Left forelimb (tissue), 1 donor: ENCODE results near the gene ANP32B.
"Not testable (repeated sequence)": the region's sequence is repeated elsewhere in the genome, so short reads cannot be mapped to it uniquely, and the experiment has no call there.

Experiments
- DNase-seq: peaks from one replicate; pipeline ENCODE4 v3.0.0-alpha.2; 2018; ENCODE audit warnings: low spot score

The ANP32B gene

GRCh38 chr9:97993000-97993399, 9.9 kb downstream of the ANP32B start:
- DNase-seq: no peak

- no peak for DNase-seq
These were observed 11.6 kb downstream of the ANP32B start for GRCh38 chr9:97994703-97995102.

- DNase-seq: not testable (repeated sequence)
These were observed 13.5 kb downstream of the ANP32B start for GRCh38 chr9:97996676-97997075.

DNA sequence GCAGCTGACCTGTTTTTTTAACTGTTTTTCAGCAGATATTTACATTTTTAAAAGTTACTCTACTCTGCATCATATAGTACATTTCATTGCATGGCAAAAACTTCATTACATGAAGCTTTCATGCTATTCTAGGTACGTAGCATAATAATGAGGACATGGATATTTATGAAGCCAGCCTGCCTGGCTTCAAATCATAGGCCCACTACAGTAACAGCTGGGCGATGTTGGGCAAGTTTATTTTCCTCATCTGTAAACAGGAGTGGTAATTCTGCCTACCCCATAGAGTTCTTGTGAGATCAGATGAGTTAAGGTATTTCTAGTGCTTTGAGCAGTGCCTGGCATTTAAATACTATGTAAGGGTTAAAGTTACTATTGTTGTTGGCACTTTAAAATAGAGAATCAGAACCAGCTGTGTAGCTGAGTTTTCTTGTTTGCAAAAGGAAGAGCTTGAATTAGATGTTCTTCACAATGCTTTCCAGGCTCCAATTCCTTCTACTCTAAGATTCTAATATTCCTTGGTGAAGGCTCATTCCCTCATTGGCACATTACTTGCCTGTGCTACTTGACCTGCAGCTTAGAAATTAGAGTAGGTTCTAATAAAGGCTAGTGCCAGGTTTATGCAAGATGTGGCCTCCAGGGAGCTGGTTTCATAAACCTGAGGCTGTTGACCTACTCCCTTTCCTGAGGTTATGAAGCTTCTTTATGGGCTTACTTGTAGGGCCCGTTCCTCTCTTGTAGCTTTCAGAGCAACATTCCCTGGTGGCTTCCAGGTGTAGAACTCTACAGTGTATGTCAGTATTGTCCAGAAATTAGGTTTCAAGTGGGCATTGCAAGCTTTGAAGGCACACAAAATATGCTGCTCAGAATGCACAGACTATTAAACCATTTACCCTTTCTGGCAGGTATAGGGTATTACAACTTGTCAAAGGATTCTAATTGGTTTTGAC, 14.5 kb downstream of the ANP32B start:
- no peak for DNase-seq

DNA sequence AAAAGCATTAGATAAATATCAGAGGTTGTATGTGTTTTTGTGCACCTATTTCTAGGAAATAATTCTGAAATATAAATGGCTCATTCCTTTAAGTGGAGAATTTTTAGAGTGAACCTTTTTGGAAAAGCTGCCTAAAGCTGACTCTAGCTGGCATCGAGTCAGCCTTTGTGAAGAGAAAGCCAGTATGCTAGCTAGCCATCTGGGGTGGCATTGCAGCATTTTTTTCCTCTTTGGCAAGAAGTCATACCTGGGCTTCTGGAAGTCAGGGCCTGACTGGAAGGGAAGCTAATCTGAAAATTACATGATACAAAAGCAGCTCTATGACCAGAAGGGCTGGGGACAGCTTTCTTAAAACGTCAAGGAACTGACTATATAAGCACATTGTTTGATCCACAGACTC, 19.7 kb downstream of the ANP32B start:
- DNase-seq: no peak

DNA sequence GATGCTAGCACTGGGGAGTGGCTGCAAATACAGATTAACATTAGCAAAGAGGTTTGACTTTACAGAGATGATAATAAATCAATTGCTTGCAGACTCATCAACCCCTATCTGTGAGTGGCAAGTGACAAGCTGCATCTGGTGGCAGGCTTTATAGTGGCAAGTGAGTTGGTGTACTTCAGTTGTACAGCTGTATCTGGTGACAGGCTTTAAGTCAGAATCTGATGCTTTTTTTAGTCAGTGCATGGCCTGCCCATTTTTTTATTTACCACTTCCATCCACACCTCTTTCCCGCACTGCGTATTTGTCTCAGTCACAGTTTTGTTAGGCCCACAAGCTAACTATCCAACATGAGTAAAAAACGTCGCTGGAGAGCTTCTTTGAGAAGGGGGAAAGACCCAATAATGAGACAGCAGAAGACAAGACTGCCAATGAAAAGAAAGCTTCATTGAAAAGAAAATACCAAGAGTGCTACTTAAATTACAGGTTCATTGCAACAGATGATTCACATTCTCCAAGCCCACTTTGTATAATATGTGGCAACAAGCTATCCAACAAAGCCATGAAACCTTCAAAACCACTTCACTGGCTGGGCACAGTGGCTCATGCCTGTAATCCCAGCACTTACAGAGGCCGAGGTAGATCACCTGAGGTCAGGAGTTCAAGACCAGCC, 23.1 kb downstream of the ANP32B start:
- no peak for DNase-seq

DNA sequence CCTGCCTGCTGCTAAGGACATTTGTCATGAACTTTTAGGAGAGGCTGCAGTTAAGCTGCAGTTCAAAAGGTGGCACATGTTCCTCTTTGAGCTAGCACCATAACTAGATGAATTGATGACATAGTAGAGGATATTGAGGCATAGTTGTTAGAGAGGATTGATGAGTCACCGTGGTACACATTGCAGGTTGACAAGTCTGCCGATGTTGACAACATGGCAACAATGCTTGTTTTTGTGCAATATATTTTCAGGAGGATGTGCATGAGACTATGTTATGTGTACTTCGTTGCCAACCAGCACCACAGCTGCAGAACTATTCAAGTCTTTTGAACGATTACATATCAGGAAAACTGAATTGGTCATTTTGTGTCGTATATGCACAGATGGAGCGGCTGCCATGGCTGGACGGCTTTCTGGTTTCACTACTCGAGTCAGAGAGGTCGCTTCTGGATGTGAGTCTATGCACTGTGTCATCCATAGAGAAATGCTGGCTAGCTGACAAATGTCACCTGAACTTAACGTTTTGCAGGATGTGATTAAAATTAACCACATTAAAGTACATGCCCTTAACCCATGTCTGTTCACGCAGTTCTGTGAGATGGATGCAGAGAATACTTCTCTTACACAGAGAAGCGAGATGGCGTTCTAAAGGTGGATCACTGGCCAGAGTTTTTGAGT, 24.2 kb downstream of the ANP32B start:
- no peak for DNase-seq

GRCh38 chr9:98008764-98009163, 25.6 kb downstream of the ANP32B start:
- no peak for DNase-seq

DNA sequence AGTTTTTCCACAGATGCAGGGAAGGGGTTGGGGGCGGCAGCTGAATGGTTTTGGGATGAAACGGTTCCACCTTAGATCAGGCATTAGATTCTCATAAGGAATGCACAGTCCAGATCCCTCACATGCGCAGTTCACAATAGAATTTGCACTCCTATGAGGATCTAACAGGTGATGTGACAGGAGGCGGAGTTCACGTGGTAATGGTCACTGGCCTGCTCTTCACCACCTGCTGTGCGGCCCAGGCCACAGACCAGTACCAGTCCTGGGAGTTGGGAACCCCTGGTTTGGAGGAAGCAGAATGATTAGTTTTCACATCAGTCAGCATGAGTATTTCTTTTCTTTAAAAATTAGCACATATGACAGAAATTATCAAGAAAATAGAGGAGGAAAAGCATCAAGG, 26.3 kb downstream of the ANP32B start:
- no peak for DNase-seq

DNA sequence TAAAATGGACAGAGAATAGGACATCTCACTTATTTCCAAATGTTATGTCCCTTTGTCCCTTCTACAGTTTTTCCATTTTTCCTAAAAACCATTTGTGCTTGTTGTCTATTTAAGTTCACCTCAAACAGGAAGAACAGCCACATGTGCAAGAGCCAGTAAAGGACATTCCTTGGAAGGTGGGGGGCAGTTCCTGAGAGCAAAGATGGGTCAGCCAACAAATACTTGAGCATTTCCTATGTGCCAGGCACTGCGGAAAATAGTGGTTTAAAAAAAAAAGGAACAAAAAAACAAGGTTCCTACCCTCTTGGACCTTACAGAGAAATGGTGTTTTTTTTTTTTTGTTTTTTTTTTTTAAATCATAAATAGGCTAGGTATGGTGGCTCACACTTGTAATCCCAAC, 26.8 kb downstream of the ANP32B start:
- DNase-seq: no peak

GRCh38 chr9:98010445-98010844, 27.3 kb downstream of the ANP32B start:
- no peak for DNase-seq

DNA sequence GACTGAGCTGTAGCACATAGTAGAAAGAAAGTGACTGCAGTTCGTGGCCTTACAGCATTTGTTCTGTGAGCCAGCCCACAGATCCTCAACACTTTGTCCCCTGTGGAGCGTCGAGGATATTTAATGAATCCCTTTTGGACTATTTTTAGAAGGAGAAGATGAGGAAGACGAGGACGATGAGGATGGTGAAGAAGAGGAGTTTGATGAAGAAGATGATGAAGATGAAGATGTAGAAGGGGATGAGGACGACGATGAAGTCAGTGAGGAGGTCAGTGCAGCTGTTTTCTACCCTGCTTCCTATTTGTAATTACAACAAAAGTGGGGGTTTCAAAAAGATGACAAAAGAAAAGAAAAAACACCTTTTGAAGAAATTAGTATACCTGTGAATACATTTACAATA, 28.0 kb downstream of the ANP32B start:
- DNase-seq: no peak

- no peak for DNase-seq
These were observed 33.1 kb downstream of the ANP32B start for GRCh38 chr9:98016137-98016680.

- no peak for DNase-seq
These were observed 34.2 kb downstream of the ANP32B start for GRCh38 chr9:98017306-98017705.

DNA sequence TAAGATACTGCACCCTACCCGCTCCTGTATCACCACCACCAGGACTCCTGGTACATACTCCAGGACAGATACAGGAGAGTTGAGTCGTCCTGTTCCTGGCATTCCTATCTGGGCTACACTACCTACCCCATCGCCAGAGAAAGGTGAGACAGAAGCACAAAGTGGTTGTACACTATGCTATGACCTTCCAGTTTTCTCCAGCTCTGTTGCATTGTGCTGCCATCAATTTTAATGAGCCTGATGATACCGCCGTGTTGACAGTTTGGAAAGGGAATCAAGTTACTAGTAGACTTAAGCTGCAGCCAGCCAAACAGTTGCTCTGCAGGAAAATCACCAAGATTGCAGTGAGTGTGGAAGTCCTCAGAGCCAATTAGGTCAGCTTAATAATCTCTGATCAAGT, 35.2 kb downstream of the ANP32B start:
- no peak for DNase-seq

GRCh38 chr9:98019098-98019497, 36.0 kb downstream of the ANP32B start:
- DNase-seq: no peak

DNA sequence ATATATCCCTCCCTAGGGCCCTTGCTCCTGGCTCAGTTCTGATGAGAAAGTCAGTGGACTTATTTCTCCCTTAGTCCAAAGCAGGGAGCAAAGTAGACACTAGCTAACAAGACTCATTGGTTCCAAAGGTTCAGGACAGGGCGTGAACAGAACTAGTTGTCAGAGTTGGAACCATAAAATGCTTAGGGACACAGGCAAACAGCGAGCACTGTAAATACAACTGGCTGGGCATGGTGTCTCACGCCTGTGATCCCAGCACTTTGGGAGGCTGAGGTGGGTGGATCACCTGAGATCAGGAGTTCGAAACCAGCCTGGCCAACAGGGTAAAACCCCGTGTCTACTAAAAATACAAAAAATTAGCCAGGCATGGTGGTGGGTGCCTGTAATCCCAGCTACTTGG, 36.7 kb downstream of the ANP32B start:
- not testable (repeated sequence) for DNase-seq

GRCh38 chr9:98020476-98021145, 37.5 kb downstream of the ANP32B start:
- no peak for DNase-seq

- no peak for DNase-seq
These were observed 38.3 kb downstream of the ANP32B start for GRCh38 chr9:98021306-98022040.

DNA sequence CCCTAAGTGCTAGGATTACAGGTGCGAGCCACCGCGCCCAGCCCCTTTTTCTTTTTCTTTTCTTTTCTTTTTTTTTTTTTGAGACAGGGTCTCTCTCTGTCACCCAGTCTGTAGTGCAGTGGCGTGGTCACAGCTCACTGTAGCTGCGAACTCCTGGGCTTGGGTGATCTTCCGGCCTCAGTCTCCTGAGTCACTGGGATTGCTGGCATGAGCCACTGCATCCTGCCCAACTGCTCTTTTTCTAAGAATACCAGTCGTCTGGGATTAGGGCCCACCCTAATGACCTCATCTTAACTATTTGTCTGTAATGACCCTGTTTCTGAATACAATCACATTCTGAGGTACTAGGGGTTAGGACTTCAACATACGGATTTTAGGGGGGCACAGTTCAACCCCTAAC, 39.3 kb downstream of the ANP32B start:
- no peak for DNase-seq

DNA sequence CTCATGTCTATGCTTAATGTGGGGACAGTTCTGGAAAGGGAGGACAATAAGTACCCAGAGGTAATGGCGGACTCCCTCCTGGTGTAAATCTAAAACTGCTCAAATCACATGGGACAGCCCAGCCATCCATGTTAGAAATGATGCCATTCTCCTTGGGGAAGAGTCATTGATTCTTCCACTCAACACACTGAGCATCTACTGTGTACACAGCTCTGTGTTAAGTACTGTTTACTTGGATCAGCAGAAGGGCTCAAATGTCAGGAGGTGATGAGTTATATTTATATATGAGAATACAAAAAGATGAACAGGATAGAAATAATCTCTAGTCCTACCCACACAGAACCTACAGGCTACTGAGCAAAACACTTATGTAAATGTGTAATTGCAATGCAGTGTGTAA, 41.6 kb downstream of the ANP32B start:
- DNase-seq: no peak
